NCI-H1048 (cell line): ENCODE data around the gene LPA.

Experiments used
- DNase-seq: peaks from one replicate; lab custom pipeline; 2025; lab: John Stamatoyannopoulos, UW

LPA gene

DNA sequence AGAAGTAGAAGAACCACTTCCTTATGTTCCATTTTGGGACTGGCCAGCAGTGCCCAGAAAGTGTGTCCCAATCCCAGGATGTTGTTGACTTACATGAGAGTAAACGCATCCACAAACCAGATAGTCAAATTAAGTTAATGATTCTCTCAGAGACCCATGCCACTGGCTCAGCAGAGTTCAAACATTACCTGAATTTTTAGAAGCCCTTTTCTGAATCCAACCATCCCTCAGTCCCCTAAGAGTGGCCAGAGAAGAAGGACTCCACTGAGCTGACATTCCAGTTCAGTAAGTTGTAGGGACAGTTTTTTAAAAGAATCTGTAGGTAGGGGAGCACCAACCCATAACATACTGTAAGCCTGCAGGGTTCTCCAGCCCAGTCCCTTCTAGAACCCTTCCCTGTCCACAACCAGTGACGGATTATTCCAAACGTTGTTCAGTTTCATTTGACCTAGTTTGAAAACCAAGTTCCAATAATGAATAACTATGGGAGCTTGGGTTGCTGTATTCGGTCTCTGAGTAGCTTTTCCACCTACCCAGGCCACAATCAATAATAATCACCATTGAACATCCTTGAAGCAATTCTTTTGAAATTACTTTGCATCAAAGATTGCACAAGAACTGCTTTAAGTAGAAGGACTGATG is 153.0 kb downstream of the LPA start:
- DNase-seq, result no peak

DNA sequence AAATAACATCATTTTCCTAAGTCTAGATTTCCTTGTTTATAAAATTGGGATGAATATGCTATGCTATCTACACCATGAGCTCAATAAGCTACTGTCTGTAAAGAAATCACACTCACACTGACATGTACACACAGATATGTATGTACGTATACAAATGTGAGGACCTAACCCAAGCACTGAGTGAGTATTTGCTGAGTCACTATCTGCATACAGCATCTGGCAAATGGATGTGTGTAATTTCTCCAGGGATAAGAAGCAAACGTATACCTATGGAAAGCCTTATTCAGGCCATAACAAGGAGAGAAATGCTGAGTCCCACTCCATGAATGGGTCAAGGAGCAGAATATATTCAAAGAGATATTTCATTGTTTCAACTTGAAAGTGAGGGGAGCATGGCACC is 153.9 kb downstream of the LPA start:
- DNase-seq, result no peak

DNA sequence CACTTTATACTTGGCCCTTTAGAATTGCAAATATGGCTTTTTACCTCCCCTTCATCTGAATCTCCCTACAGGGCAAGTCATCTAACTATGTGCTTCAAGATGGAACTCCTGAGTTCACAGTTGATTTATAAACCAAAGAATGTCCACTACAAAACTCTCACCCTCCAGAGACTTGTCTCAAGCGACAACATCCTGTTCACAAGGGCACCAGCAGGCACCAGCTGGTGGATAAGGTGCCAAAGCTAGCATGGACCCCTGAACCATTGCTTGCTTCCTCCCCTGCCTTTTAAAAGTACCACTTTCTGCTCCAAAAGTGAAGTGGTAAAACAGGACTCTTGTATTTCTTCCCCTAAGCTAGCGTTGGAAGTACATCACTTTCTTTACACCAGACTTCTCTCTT is 154.5 kb downstream of the LPA start:
- DNase-seq, result no peak

DNA sequence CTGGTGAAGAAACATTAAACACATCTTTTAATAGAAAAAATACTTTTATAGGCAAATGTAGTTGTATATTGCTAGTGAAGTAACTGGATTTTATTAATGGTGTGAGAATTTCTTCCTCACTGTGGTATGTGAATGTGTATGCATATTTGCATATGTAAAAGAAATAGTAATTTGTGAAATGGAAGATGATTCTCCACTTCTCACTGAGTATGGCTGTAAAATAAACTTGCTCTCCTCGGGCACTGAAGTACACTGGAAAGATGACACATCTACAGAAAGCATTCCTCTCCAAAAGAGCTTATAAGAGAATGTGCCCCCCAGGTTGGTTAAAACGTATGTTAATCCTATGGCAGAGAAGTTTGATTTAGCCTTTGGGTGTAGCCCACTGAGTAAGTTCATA is 155.5 kb downstream of the LPA start:
- no peak for DNase-seq

DNA sequence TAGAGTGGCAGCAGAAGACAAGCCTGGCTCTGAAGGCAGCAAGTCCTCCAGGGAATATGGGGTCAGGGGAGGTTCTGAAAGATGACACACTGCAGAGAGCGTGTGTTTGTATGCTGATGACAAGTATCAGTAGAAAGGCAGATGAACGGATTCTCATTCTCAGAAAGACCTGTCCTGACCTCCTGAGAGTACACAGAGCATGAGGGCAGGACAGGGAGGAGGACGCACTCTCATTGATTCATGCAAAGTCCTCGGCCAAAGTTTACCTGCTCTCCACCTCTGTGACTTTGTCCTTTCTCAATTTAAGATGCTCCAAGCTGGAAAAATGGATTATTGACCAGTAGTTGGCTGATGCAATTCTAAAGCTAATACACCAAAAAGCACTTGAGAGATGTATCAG is 156.7 kb downstream of the LPA start:
- DNase-seq, result no peak

DNA sequence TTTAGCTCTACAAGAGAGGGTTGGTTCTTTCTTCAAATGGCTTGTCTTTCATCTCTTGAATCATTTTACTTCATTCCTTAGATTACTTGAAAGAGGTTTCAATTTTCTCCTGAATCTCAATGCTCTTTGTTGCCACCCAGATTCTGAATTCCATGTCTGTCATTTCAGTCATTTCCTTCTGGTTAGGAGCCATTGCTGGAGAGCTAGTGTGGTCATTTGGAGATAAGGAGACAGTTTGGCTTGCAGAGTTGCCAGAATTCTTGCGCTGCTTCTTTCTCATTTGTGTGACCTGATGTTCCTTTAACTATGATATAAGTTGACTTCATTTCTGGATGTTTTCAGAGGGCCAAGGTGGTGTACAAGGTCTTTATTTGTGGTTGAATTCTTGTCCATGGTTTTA is 158.1 kb downstream of the LPA start:
- DNase-seq, result no peak

DNA sequence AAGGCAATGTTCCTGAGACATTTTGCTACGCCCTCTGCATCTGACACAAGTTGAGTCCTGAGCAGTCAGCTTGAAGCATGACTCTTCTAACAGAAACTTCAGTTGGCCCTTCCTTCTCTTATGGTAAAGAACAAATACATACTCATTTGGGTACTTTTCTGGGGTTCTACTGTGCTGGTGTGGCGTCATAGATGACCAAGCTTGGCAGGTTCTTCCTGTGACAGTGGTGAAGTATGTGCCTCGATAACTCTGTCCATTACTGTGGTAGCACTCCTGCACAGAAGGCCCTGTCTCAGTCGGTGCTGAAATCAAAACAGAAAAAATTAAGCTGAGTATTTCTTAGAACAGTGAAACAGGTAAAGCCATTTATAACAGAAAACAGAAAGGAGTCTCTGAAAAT is 163.4 kb downstream of the LPA start:
- DNase-seq, result no peak

DNA sequence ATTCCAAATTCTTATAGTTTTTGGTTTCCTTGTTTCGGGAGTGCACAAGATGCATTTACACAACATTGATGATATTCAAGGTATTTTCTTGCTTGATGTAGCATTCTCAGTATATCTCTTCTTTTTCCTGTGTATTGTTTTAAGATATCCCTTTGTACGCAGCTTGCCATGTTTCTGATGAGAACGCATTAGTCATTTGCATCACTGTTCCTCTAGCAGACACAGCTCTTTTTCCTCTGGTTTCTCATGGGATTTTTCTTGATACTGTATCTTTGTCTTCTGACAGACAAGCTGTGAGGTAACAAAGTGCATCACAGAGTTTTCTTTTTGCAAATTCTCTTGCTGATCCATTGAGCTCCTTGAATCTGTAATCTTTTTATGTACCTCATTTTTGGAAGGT is 169.5 kb downstream of the LPA start:
- no peak for DNase-seq

DNA sequence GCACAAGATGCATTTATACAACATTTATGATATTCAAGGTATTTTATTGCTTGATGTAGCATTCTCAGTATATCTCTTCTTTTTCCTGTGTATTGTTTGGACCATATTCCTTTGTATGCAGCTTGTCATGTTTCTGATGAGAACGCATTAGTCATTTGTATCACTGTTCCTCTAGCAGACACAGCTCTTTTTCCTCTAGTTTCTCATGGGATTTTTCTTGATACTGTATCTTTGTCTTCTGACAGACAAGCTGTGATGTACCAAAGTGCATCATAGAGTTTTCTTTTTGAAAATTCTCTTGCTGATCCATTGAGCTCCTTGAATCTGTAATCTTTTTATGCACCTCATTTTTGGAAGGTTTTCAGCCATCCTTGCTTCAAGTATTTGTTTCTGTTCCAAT is 175.0 kb downstream of the LPA start:
- no peak for DNase-seq

DNA sequence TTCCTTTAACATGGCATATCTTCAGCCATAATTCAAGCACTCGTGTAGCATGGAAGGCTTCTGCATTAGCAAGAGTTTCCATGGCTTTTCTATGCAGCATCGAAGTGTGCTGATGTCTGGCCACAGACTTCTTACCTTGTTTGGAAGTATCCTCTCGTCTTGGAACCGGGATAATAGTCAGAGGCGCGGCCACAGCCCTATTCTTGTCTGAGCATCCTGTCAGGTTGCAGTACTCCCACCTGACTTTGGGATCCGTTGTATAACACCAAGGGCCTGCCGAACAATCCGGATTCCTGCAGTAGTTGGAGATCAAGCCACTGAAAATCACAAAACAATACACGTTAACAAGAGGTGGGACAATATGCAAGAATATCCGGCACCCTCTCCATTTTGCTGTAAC is 177.0 kb downstream of the LPA start:
- DNase-seq, result no peak
